GM21447 (cell line): ENCODE measurements around the gene DNPH1.

Experiments used
- ATAC-seq: cut with Tn5 transposase; IDR thresholded peaks from one replicate; pipeline ENCODE4 v1.9.1; 2021; ENCODE audit not compliant: unreplicated experiment

DNPH1 gene

DNA sequence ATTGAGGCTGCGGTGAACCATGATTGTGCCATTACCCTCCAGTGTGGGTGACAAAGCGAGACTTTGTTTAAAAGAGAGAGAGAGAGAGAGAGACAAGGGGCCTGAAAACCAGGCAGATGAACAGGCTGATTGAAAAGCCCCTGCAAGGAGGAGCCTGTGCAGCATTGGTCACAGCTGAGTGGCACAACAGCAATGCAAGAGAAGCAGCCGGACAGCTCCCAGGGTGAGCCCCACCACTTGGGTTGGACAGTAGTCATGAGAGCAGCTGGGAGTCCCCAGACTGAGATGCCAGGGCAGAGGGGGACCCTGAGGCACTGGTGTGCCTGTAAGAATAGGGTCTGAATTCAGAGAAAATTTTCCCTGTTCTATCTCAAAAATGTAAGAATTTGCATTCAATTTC, 10.2 kb downstream of the DNPH1 start:
- no peak for ATAC-seq

- no peak for ATAC-seq
Observed at GRCh38 chr6:43217351-43217750, 11.9 kb downstream of the DNPH1 start.

- no peak for ATAC-seq
Observed at GRCh38 chr6:43216200-43216599, 13.1 kb downstream of the DNPH1 start.

DNA sequence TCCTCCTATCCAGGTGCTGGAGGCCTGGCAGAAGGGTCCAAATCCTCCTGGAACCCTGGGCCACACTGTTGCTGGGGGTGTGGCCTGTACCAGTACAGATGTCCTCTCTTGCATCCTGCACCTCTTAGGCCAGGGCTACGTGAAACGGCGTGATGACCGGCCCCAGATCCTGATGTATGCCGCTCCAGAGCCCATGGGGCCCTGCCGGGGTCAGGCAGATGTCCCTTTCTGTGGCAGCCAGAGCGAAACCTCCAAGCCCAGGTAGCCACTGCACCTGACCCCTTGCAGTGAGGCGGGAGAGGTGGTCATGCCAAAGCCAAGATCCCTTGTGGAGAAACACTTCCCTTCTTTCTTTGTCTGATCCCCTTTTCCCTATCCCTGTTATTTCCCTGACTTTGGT, 14.2 kb downstream of the DNPH1 start:
- ATAC-seq, result no peak

GRCh38 chr6:43213431-43213830, 15.8 kb downstream of the DNPH1 start:
- ATAC-seq, result no peak

GRCh38 chr6:43211955-43212354, 17.3 kb downstream of the DNPH1 start:
- no peak for ATAC-seq

DNA sequence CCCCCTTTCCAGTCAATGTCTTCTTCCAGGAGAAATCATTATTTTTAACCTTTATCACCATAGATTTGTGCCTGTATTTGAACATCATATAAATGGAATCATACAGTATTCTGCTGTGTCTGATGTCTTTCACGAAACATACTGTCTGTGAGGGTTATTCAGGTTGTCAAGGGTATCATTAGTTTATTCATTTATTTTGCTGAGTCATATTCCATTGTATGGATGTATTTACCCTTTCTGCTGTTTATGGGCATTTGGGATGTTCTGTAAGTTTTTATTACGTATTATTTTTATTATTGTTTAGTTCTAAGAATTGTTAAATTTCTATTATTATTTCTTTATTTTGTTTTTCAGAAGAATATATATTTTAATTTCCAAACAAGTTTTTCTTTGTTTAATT, 22.0 kb downstream of the DNPH1 start:
- ATAC-seq, result no peak

GRCh38 chr6:43205849-43206248, 23.4 kb downstream of the DNPH1 start:
- ATAC-seq, result no peak

DNA sequence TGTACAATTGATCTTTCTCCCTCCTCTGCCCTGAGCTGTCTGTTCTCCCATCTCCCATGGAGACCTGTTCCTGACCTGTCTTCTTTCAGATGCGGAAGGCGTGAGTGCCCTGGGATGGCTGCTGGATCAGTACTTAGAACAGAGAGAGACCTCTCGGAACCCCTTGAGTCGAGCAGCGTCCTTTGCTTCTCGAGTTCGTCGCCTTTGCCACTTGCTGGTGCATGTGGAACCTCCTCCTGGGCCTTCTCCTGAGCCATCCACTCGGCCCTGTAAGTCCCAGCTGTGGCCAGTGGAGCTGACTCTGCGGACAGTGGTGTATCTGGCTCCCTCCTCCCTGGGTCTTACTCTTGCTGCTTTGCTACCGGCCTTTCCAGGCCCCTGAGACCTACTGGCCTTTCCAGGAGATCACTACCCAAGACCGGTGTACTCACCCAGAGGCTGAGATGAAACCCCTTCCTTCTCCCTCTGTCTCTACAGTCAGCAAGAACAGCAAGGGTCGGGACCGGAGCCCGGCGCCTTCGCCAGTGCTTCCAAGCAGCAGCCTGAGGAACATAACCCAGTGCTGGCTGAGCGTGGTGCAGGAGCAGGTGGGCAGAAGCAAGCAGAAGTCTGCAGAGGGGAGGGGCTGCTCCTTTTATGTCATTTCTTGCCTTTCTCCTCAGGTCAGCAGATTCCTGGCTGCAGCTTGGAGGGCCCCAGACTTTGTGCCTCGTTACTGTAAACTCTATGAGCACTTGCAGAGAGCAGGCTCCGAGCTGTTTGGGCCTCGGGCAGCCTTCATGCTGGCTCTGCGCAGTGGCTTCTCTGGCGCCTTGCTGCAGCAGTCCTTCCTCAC, 24.8 kb downstream of the DNPH1 start:
- ATAC-seq, result no peak

DNA sequence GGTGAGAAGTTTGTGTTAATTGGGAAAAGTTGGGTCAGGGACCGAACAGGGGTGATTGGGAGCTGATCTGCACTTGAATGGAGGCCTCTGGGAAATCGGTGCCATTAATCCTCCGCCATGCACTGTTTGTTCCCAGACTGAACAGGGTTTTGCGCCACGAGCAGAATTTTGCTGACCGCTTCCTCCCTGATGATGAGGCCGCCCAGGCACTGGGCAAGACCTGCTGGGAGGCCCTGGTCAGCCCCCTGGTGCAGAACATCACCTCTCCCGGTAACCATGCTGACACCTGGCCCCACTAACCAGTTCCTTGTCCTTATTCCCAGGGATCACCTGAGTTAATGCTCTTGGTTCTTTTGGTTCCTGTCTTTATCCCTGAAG, 25.6 kb downstream of the DNPH1 start:
- no peak for ATAC-seq

DNA sequence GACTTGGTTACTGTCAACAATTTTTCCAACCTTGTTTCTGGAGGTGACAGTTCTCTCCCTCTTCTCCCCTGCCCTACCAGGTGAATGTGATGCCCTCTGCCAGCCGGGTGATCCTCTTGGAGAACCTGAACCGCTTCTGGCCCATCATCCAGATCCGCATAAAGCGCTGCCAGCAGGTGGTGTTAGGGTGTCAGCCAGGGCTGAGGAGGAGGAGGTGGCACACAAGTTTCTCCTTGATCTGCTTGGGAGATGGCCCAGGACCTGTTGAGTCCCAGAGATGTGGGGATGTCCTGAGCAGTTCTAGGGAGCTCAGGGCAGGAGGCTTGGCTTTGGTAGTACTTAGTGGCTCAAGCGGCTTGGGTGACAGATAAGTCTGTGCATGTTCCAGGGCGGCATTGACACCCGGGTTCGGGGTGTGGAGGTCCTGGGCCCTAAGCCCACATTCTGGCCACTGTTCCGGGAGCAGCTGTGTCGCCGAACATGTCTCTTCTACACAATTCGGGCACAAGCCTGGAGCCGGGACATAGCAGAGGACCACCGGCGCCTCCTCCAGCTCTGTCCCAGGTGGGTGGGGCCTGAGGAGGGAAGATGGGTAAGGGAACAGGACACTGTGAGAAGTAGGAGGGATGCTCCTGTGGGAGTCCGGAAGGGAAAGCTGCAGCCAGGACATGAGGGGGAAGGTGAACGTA, 26.1 kb downstream of the DNPH1 start:
- no peak for ATAC-seq

GRCh38 chr6:43202451-43202850, 26.8 kb downstream of the DNPH1 start:
- no peak for ATAC-seq

GRCh38 chr6:43200541-43200940, 28.7 kb downstream of the DNPH1 start:
- no peak for ATAC-seq

DNA sequence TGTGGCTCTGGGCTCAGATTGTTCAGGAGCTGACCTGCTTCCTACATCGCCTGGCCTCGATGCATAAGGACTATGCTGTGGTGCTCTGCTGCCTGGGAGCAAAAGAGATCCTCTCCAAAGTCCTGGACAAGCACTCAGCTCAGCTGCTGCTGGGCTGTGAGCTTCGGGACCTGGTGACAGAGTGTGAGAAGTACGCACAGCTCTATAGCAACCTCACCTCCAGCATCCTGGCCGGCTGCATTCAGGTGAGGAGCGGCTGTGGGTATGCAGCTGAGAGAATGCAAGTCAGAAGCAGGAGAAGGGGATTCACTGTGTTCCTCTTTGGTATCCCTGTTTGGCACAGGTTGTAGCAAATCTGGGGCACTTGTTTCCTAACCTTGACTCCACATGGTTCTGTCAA, 29.4 kb downstream of the DNPH1 start:
- no peak for ATAC-seq

DNA sequence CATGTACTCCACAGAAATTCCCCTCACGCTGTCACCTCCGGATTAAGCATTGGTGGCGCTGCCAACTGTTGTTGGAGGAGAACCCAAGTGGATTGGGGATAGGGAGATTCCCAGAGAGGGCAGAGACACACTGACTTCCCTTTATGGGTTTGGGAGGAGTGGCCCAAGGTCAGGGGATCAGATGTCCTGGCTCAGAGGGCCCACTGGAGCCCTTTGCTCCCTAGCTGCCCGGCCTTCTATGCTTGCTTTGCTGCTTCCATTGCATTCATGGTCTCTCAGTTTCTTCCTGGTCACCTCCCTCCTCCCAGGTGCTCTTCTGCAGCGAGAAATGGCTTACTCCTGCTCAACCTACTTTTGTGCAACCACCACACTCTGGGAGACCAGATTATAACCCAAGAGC, 32.9 kb downstream of the DNPH1 start:
- no peak for ATAC-seq

- ATAC-seq, result no peak
Observed at GRCh38 chr6:43193929-43194328, 35.4 kb downstream of the DNPH1 start.

DNA sequence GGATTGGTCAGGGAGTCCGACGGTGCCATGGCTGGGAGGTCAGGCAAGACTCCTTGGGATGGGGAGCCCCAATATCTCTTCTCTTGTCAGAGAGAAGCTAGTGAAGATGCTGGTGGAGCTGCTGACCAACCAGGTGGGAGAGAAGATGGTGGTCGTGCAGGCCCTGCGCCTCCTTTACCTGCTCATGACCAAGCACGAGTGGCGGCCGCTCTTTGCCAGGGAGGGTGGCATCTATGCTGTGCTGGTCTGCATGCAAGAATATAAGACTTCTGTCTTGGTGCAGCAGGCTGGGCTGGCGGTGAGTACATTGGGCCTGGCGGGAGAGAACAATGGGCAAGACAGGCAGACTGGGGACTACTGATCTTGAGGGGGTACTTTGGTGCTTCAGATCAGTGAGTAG, 36.4 kb downstream of the DNPH1 start:
- no peak for ATAC-seq

DNA sequence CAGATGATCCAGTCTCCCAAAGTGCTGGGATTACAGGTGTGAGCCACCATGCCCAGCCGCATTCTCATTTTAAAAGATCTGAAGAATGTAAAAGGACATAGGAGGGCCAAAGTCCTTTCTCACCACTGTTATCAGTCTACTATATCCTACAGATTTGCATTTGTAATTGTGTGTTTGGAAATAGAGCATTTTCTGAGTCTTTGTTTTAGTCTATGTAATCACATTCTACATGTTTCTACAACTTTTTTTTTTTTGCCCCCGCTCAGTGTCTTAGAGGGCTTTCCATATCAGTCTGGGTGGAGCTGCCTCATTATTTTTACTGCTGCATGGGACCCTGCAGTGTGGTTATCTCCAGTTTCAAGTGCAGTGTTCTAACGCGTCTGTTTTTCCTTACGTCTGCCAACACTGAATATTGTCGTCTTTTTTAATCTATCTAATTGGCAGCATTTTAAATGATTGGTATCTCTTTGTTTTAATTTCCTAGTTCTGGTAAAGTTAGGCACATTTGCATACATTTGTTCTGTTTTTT, 39.4 kb downstream of the DNPH1 start:
- no peak for ATAC-seq

DNA sequence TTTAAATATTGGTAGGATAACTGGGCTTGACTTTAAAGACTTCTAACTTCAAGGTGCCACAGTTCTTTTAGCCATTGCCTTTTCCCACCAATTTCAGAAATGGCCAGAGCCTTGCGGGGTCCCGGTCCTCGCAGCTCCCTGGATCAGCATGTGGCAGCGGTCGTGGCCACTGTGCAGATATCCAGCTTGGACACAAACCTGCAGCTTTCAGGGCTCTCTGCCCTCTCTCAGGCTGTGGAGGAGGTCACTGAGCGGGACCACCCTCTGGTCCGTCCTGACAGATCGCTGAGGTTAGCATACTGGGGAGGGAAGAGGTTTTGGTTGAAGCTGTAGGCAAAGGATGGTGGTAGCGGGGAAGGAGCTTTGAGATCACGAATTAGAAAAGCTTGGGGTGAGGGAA, 40.9 kb downstream of the DNPH1 start:
- no peak for ATAC-seq

DNA sequence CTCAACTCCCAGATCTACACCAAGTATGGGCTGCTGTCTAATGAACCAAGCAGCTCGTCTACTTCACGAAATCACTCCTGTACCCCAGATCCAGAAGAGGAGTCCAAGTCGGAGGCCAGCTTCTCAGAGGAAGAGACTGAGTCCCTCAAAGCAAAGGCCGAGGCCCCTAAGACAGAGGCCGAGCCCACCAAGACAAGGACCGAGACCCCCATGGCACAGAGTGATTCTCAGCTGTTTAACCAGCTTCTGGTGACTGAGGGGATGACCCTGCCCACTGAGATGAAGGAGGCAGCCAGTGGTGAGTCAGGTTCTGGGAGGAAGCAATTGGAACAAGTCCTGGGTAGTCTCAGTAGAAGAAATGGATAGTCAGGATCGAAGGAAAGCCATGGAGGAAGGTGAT, 41.5 kb downstream of the DNPH1 start:
- no peak for ATAC-seq

- no peak for ATAC-seq
Observed at GRCh38 chr6:43186706-43187105, 42.6 kb downstream of the DNPH1 start.

DNA sequence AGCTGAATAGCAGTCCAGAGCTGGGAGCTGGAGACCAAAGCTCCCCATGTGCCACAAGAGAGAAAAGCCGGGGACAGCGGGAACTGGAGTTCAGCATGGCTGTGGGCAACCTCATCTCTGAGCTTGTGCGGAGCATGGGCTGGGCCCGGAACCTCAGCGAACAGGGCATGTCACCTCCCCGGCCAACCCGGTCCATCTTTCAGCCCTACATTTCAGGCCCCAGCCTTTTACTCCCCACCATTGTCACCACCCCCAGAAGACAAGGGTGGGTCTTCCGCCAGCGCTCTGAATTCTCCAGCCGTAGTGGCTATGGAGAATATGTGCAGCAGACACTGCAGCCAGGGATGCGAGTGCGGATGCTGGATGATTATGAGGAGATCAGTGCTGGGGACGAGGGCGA, 43.3 kb downstream of the DNPH1 start:
- no peak for ATAC-seq
